Thyroid gland (tissue), 4 donors: ENCODE measurements around the gene ZCCHC17.

Source experiments
- CTCF ChIP-seq, 6 experiments: fragments of 200-600 bp in 3 of 6; fragments of 450-650 bp in 3 of 6; sonication (generic) in 3 of 6; IDR thresholded peaks; one replicate each; pipeline ENCODE4 v1.5.1; 2016 to 2019; ENCODE audit warnings: antibody characterized with exemption in 6 of 6, mild to moderate bottlenecking in 2 of 6, inconsistent platforms in 1 of 6, moderate library complexity in 1 of 6
- POLR2A ChIP-seq, 2 donors: fragments of 450-650 bp; IDR thresholded peaks; one replicate each; pipeline ENCODE4 v1.6.1; 2017; ENCODE audit warnings: antibody characterized with exemption in 2 of 2, mild to moderate bottlenecking in 2 of 2, moderate library complexity in 1 of 2

DNA sequence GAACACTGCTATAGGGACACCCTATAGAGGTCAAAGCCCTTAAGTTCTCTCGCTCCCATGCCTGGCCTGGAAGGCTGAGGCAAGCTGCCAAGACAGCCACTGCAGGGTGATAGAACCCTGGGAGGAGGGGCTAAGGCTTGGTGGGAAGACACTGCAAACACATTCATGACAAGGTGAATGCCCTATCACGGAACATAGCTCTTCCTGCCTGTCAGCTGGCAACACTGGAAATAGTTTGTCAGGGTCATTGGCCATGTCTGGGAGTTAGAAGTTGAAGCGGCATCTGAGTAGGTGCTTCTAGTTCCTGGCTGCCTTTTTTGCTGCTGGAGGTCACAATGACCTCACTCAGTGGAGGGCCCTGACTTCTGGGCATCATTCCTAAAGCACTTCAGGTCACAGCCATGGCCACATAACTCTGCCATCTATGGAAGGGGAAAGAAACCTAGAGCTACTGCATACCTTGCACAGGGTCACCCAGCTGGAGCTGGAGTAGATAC is 71.8 kb downstream of the ZCCHC17 start:
- TF ChIP-seq POLR2A (IDR thresholded peaks at IDR 0.05) (peak in 1 of 2 donors; percentile 73), CTCF (IDR thresholded peaks at IDR 0.05) (no peak)
